Mesothelial cell of epicardium (in vitro differentiated cells): ENCODE data around the gene CDH23. TPM values are rescaled to one million over a fixed set of nuclear protein-coding genes. Genes with fewer than 3 reads are reported as not detected.

Source experiments
- DNase-seq, 2 experiments: peaks; one replicate each; pipeline ENCODE4 v3.0.0; 2021; ENCODE audit warnings: low spot score in 2 of 2; ENCODE audit not compliant: unreplicated experiment in 2 of 2
- H3K27ac Mint-ChIP-seq: 2 replicates; pipeline ENCODE4 v1.8.0; 2021; ENCODE audit warnings: mixed read lengths
- H3K27me3 Mint-ChIP-seq: 2 replicates; pipeline ENCODE4 v1.8.0; 2021; ENCODE audit warnings: low read depth, mixed read lengths
- H3K36me3 Mint-ChIP-seq: 2 replicates; pipeline ENCODE4 v1.8.0; 2021; ENCODE audit warnings: mixed read lengths
- H3K4me1 Mint-ChIP-seq: 2 replicates; pipeline ENCODE4 v1.8.0; 2021; ENCODE audit warnings: mixed read lengths
- H3K4me3 Mint-ChIP-seq: 2 replicates; pipeline ENCODE4 v1.8.0; 2021; ENCODE audit warnings: mild to moderate bottlenecking, moderate library complexity, mixed read lengths
- H3K9me3 Mint-ChIP-seq: 2 replicates; pipeline ENCODE4 v1.8.0; 2021; ENCODE audit warnings: mixed read lengths
- CTCF ChIP-seq: fragments of 200-600 bp; sonication (generic); IDR thresholded peaks from one replicate; pipeline ENCODE4 v1.5.0; 2021; ENCODE audit warnings: antibody characterized with exemption; ENCODE audit not compliant: unreplicated experiment
- total RNA-seq: library from RNA; stranded (reverse); gene quantifications from 3 replicates; pipeline ENCODE4 v1.2.1, GENCODE V29; 2021

Gene CDH23
- total RNA-seq, 1 donor from 2014 or later, result 2.5 TPM

- peak overlapping the region; percentile 35 for H3K27ac Mint-ChIP-seq
- DNase-seq, result peak; percentile 40 to 71
- H3K27me3 Mint-ChIP-seq, result no peaks in the 10 kb centered on the region
- peaks cover 29% of the 10 kb centered on the region for H3K4me1 Mint-ChIP-seq
- no peak overlapping the region for H3K4me3 Mint-ChIP-seq
- no peaks in the 10 kb centered on the region for H3K36me3 Mint-ChIP-seq
- no peaks in the 10 kb centered on the region for H3K9me3 Mint-ChIP-seq
- no peak for TF ChIP-seq CTCF
These were observed 332.5 kb downstream of the CDH23 start for GRCh38 chr10:71729161-71729636.

- TF ChIP-seq CTCF, result no peak
- H3K27ac Mint-ChIP-seq, result no peak overlapping the region
- H3K36me3 Mint-ChIP-seq, result no peaks in the 10 kb centered on the region
- H3K4me1 Mint-ChIP-seq, result peaks cover 21% of the 10 kb centered on the region
- no peak for DNase-seq
- H3K27me3 Mint-ChIP-seq, result no peaks in the 10 kb centered on the region
- H3K9me3 Mint-ChIP-seq, result no peaks in the 10 kb centered on the region
- no peak overlapping the region for H3K4me3 Mint-ChIP-seq
These were observed 335.1 kb downstream of the CDH23 start for GRCh38 chr10:71731791-71732190.

- Mint-ChIP-seq H3K4me1 (no peaks in the 10 kb centered on the region), H3K27me3 (no peaks in the 10 kb centered on the region), H3K27ac (no peak overlapping the region), H3K4me3 (no peak overlapping the region), H3K36me3 (no peaks in the 10 kb centered on the region), H3K9me3 (no peaks in the 10 kb centered on the region)
- no peak for TF ChIP-seq CTCF
- DNase-seq, result no peak
These were observed 338.1 kb downstream of the CDH23 start for GRCh38 chr10:71734797-71735196.

GRCh38 chr10:71735709-71736569 lies 339.2 kb downstream of the CDH23 start:
- no peaks in the 10 kb centered on the region for H3K27me3 Mint-ChIP-seq
- H3K4me1 Mint-ChIP-seq, result no peaks in the 10 kb centered on the region
- no peaks in the 10 kb centered on the region for H3K9me3 Mint-ChIP-seq
- H3K36me3 Mint-ChIP-seq, result no peaks in the 10 kb centered on the region
- no peak for DNase-seq
- TF ChIP-seq CTCF, result no peak
- H3K27ac Mint-ChIP-seq, result no peak overlapping the region
- H3K4me3 Mint-ChIP-seq, result no peak overlapping the region

GRCh38 chr10:71736570-71736952 lies 339.8 kb downstream of the CDH23 start:
- H3K4me3 Mint-ChIP-seq, result no peak overlapping the region
- no peak for DNase-seq
- H3K9me3 Mint-ChIP-seq, result no peaks in the 10 kb centered on the region
- no peaks in the 10 kb centered on the region for H3K4me1 Mint-ChIP-seq
- no peaks in the 10 kb centered on the region for H3K36me3 Mint-ChIP-seq
- TF ChIP-seq CTCF, result no peak
- H3K27me3 Mint-ChIP-seq, result no peaks in the 10 kb centered on the region
- no peak overlapping the region for H3K27ac Mint-ChIP-seq
